GM20431 (cell line): ENCODE results near the gene ADAMTS17.
"Not testable (repeated sequence)": the region's sequence is repeated elsewhere in the genome, so short reads cannot be mapped to it uniquely, and the experiment has no call there.

Experiments
- in situ Hi-C: fragments of 300-500 bp; cut with MseI, MboI; formaldehyde crosslinking; loops from one replicate; pipeline ENCODE4 v1.15.0; 2020; ENCODE audit warnings: low sequenced_read_pairs; ENCODE audit not compliant: unreplicated experiment

Gene ADAMTS17

GRCh38 chr15:100339999-100340398, 1.8 kb downstream of the ADAMTS17 start:
- in situ Hi-C loops, result no loop called here

- in situ Hi-C loops, result not testable (repeated sequence)
Measured at GRCh38 chr15:100339451-100339850, 2.3 kb downstream of the ADAMTS17 start.

GRCh38 chr15:100338971-100339444, 2.8 kb downstream of the ADAMTS17 start:
- in situ Hi-C loops, result no loop called here

- in situ Hi-C loops, result no loop called here
Measured at GRCh38 chr15:100338247-100338646, 3.5 kb downstream of the ADAMTS17 start.

- in situ Hi-C loops, result no loop called here
Measured at GRCh38 chr15:100337096-100338044, 4.4 kb downstream of the ADAMTS17 start.

- in situ Hi-C loops, result no loop called here
Measured at GRCh38 chr15:100336061-100336460, 5.7 kb downstream of the ADAMTS17 start.

- in situ Hi-C loops, result no loop called here
Measured at GRCh38 chr15:100335335-100335999, 6.3 kb downstream of the ADAMTS17 start.

- in situ Hi-C loops, result no loop called here
Measured at GRCh38 chr15:100334905-100335304, 6.9 kb downstream of the ADAMTS17 start.

GRCh38 chr15:100334456-100334855, 7.3 kb downstream of the ADAMTS17 start:
- in situ Hi-C loops, result no loop called here

- in situ Hi-C loops, result no loop called here
Measured at GRCh38 chr15:100334015-100334414, 7.8 kb downstream of the ADAMTS17 start.

- in situ Hi-C loops, result no loop called here
Measured at GRCh38 chr15:100333236-100333635, 8.5 kb downstream of the ADAMTS17 start.

- in situ Hi-C loops, result no loop called here
Measured at GRCh38 chr15:100332721-100333120, 9.1 kb downstream of the ADAMTS17 start.

GRCh38 chr15:100332231-100332630, 9.5 kb downstream of the ADAMTS17 start:
- in situ Hi-C loops, result no loop called here

- in situ Hi-C loops, result no loop called here
Measured at GRCh38 chr15:100330629-100331215, 11.1 kb downstream of the ADAMTS17 start.

- in situ Hi-C loops, result no loop called here
Measured at GRCh38 chr15:100330221-100330620, 11.6 kb downstream of the ADAMTS17 start.

- in situ Hi-C loops, result no loop called here
Measured at GRCh38 chr15:100328796-100329195, 13.0 kb downstream of the ADAMTS17 start.

GRCh38 chr15:100318880-100319279, 22.9 kb downstream of the ADAMTS17 start:
- in situ Hi-C loops, result no loop called here

GRCh38 chr15:100314809-100315400, 26.9 kb downstream of the ADAMTS17 start:
- in situ Hi-C loops, result no loop called here

GRCh38 chr15:100311833-100312476, 29.8 kb downstream of the ADAMTS17 start:
- in situ Hi-C loops, result no loop called here

GRCh38 chr15:100311154-100311625, 30.6 kb downstream of the ADAMTS17 start:
- in situ Hi-C loops, result no loop called here
